GM21360 (cell line): ENCODE measurements around the gene SPNS2.

ENCODE experiments used
- ATAC-seq: cut with Tn5 transposase; IDR thresholded peaks from one replicate; pipeline ENCODE4 v1.9.1; 2021; ENCODE audit warnings: mild to moderate bottlenecking, moderate library complexity; ENCODE audit not compliant: unreplicated experiment

SPNS2 gene

DNA sequence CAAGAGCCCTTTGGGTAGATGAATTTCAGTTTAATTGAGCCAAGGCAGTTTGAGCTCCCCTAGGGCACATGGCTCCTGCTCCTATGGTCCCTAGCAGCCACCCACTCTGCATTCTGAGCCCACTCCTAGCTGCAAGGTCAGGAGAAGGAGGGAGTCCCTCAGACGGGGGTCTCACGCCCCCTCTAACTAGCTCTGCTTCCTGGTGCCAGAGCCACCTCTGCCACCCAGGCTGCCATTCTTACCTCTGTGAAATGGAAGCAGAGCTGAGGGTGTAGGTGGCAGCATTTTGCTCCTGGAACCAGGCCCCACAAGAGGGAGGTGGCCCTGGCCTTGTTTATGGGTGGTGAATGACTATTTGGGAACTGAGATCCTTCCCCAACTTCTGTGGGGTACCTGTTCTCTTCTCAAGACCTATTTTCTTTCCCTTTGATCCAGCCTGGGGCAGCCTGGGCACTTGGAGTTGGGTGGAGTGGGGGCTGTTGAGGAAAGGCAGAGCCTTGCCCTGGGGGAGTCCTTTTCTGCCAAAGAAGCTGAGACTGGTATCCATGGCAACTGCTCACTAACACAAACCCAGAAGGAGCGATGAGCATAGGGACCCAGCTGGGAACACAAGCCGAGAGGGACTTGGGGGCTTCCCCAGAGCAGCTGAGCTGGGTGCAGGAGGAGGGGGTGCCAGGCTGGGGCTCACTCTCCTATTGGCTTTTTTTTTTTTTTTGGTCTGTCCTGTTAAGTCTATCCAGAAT is 4.8 kb downstream of the SPNS2 start:
- no peak for ATAC-seq

DNA sequence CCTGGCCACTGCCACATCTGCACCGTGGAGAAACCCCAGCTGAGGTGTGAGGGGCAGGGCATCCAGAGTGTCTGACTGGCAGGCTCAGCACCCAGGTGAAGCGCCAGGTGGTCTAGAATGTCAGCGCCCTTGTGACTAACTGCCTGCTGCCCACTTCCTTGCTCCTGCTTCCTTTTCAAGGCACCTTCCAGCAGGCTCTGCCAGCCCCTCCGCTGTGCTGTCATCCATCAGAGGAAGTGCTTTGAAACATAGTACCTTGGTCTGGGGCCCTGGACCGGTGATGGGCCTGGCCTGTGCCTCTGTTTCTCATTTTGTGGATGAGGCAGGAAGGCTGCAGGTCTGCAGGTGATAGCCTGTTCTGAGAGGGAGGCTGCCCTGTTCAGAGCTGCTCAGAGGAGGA is 5.5 kb downstream of the SPNS2 start:
- no peak for ATAC-seq

DNA sequence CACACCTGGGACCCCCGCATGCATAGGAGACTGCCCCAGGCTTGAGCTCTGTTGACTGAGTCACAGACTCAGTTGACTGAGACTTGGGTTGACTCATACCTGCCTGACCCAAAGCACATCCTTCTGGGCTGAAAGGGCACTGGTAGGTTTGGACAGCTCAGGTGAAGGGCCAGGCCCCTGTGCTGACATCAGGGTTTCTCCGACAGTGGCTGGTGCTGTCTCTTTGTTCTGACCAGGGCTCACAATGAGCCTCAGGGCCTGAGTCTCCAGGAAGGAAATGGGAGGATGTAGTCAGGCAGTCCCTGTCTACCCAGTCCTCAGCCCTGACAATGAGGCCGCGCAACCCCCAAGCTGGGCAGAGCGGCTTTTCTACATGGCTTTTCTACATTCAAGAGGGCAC is 6.5 kb downstream of the SPNS2 start:
- no peak for ATAC-seq

DNA sequence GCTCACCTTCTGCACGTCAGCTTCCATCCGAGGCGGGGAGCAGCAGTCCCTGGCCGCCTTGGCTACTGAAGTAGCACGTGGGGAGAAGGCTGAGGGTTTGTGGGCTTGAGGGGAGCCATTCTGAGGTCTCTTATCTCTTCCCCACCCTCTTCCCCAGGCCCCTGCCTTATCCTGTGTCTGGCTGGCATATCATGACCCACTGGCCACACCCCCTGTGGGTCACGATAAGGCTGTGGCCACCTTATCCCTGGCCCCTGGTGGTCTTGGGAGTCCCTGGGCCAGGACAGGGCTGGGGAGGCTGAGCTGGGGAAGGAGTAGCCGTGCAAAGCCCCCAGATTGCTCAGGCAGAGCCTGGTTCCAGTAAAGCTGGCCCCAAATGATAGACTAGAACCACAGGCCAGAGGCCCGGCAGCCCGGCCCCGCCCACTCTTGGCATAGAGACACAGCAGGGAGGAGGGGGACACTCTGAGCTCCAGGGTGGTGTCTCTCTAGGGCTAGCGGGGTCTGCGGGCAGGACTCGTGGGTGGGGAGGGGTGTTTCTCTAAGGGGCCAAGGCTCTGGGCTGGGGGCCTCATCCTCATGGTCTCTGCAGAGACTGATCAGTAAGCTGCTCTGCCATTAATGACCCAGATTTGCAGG is 7.6 kb downstream of the SPNS2 start:
- ATAC-seq: no peak

DNA sequence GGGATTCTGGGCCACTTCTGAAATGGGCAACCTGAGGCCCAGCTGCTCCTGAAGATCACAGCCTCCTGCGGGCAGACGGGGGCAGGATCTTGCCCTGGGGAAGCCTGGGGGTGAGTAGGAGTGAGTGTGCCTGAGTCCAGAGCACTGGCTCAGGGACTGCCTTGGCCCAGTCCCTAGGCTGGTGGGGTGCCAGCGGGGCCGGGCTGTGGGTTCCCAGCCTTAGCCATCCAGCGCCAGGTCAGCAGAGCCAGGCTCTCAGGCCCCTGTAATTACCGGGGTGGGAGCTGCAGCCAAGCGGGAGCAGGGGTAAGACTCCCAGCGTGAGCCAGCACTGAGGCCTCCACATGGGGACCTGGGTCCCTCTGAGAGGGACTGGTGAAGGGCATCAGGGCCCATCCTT is 8.2 kb downstream of the SPNS2 start:
- ATAC-seq: no peak

DNA sequence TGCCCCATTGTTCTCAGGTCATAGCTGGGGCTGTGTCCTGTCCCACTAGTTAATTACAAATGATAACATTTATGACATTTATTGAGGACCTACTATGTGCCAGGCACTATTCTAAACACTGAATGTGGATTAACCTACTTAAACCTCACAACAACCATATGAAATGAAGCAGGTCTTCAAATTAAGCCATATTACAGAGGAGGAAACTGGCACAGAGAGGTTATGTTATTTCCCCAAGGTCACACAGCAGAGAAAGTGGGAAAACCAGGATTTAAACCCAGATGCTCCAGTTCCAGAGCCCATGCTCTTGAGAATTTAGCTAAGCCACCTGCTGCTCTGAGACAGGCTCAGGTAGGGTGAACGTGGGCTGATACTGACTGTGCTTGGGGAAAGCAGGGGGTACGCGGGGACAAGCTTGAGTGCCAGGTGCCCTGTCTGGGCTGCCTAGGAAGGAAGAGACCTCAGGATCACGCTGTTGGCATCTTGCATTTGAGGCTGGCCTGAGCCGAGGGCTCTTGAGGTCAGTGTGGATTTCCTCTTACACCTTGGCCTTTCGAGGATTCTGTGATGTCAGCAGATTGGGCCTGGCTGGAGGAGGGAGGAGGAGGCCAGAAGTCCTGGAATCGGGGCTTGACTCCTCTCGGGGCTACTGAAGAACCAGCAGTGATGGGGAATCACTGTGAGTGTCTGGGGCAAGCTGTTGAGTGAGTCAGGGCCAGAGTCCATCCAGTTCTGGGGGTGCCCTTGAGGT is 8.9 kb downstream of the SPNS2 start:
- ATAC-seq: no peak

DNA sequence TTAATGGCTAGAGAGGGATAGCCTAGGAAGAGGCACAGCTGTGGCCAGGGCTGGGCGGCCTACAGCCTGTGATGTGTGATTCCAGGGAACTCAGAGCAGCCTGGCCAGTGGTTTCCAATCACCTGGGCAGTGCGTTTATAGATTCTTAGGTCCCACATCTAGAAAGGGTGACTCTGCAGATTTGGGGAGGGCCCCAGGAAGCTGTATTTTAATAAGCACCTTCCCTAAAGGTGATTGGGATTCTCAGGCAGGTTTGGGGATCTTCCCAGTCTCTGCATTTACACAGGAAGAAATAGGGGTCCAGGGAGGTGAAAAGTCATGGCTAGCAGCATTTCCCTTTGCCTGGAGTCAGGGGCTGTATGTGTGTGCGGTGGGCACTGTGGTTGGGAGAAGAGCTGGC is 9.5 kb downstream of the SPNS2 start:
- ATAC-seq: no peak

DNA sequence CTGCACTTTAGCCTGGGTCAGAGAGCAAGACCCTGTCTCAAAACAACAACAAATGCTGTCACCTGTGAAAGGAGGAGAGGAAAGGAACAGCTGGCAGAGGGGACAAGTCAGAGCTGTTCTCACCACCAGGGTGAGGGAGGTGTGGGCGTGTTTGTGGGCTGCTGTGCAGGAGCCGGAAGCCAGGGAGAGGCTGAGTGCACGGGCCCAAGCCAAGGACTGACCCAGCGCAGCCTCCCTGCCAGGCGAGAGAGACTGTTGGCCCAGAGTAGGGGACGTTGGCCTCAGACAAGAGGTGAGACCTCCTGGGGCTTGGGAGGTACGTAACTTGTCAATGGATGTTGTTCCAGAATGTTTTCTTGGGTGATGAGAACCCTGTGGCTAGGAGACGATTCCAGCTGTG is 10.7 kb downstream of the SPNS2 start:
- no peak for ATAC-seq

DNA sequence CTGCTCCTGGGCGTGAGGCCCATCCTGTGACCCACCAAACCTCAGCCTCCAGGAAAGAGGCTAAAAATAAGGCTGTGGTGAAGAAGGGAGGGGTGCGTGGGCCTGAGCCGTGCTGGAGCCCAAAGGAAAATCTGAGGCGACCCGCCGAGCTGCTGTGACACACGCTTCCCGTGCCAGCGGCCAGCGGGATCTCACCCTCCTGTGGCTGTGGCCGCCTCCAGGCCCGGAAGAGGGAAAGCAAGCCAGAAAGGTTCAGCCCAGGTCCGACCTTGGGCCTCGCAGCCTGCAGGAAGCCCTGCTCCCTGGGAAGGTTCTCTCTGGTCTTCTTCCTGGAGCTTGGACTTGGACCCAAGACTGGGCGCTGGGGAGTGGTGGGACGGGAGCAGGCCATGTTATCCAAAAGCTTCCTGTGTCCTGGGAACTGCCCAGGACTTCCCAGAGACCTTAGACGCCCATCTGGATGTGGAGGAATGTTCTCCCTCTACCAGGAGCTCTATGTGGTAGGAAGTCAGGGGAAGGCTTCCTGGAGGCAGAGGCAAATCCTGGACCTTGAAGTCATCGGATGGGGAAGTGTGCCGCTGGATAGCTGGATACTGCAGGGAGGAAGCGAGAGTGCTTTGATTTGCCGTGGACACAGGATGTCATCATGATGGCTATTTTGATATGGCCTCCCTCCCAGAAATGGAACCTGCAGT is 11.4 kb downstream of the SPNS2 start:
- ATAC-seq: no peak

DNA sequence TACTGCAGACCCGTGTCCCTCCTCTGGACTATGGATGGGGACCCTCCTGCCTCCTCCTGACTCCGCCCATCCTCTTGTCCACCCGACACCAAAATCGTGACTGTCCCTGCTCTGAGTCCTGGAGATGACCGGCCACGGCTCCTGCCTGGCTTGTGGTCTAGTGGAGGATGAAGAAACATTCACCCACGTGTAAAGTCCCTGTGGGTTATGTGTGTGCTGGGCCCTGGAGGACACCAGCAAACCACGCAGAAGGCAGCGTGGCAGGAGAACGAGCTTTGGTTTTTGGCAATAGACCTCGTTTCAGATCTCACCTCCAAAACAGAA is 11.9 kb downstream of the SPNS2 start:
- ATAC-seq: no peak

DNA sequence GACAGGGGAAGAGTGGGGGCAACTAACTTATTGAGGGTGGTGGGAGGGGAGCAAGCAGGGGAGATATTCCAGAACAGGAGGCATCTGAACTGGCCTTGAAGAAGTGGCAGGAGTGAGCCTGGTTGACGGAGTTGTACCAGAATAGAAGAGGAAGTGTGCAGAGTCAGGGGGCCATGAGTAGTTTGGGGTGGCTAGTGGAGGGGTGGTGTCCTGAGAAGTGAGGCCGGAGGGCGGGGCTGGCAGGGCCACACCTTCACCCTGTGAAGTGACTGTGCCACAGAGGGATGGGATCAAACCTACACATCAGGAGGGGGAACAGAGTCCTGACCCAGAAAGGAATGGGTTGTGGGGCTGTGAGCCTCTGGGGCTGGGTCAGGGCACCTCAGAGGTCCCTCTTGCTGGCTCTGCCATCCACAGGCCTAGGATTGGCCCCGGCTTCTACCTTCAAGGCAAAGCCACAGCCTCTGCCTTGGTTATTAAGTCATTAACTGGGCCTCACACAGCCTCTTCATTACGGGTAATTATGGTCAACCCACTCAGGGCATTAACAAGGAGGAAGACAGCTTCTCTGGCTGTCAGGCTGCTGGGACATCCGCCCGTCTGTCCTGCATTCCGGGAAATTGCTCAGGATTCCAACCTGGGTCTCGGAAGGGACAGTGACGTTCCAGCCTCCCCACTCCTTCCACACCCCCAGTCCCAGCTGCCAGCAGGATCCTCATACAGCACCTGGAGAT is 12.7 kb downstream of the SPNS2 start:
- no peak for ATAC-seq

DNA sequence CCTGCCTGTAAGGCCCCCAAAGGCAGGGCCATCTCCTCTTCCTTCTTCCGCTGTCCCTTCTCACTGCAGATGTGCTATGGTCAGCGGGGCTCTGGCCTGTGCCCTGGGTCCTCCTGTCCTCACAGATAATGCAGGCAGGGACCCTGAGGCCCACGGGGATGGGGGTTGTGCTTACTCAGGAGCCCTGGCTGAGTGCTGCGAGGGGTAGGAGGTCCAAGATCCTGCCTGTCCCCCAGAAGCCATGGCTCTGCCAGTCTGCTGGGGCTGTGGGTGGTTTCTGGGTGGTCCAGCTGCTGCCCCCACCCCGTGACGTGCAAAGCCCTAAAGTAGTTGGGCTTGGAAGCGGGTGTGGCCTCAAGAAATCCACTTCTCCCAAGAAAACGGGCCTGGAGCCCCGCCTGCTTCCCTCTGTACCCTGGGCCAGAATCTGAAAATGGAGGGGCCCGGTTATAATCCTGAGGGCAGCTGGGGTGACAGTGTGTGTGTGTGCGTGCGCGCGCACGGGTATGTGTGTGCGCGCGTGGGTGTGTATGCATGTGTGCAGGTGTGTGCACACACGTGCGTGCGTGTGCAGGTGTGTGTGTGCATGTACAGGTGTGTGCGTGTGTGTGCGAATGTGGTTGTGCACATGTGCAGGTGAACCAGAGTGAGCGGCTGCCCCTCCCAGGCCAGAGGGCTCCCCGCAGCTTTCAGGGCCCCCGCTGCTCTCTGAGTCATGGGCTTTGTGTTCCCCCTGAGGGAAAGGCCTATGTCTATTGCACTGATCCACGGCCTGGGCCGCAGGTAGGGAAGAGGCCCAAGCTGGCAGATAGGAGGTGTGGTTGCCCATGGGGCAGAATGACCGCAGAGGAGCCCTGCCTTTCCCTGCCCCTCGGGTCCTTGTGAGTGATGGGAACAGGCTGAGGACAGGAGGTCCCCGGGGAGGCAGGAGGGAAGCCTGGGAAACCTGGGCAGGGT is 13.8 kb downstream of the SPNS2 start:
- ATAC-seq: no peak

DNA sequence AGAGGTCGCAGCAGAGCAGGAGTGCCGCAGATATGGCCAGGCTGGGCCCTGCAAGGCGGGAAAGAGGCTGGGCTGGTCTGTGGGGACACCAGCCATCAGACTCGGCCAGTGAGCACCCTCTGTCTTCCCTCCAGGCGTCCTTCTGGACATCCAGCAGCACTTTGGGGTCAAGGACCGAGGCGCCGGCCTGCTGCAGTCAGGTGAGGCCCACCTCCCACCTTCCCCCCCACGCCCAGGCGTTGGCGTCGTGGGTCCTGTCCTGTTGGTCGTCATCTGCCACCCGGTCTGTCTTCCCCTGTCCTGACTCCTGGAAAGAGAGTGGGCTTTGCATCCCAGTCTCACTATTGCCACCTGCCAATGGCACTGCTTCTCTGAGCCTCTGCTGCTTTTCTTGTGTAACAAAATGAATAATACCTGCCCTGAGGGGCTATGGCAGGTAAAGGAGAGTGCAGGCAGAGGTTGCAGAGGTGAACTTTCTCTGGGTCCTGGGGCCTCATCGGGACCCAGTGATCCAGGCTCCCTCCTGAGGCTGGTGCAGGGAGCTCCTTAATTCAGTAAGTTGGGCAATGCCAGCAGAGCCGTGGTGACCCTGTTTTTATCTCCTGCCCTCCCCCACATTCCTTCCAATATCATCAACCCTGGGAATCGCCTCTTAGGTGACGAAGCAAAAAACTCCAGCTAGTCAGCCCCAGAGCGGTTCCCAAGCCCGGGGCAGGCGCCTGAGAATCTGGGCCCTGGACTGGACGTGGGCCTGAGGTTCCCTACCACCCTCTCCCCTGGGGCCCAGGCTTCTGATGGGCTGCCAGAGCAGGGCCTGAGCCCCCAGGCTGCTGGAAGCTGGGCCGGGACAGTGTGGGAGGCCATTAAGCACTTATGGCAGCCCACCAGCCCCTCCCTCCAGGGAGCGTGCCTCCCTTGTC is 14.7 kb downstream of the SPNS2 start:
- ATAC-seq: no peak

DNA sequence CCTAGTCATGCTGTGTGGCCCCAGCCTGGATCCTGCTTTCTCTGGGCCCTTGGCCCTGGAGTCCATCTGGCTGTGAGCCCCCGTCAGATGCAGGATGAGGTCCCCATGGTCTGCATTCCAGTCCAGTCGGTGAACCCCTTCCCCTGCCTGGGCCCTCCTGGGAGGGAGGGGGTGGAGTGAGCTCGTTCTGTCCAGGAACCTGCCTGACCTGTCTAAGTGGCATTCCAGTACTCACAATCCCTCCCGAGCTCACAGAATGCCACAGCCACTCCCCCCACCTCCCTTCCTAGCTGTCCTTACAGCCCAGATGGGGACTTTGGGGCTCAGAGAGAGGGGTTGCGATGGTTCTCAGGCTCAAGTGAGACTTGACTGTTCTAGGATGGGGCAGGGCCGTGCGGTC is 15.5 kb downstream of the SPNS2 start:
- ATAC-seq: no peak

DNA sequence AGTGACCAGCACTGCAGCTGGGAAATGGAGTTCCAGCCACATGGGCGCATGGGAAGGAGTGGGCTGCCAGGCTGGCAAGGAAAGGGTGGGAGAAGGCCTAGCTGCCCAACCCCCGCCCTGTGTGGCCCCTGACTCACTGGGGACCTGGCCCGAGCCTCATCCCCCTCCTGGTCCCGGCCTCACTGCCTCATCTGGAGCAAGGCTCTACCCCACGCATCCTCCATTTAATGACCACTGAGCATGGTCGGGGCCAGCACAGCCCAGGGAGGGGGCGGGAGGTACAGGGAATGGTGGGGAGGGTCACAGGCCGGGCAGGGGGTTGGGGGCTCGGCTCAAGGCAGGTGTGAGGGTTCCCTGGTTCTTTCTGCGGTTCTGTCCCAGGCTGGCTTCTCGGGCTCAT is 16.1 kb downstream of the SPNS2 start:
- no peak for ATAC-seq

DNA sequence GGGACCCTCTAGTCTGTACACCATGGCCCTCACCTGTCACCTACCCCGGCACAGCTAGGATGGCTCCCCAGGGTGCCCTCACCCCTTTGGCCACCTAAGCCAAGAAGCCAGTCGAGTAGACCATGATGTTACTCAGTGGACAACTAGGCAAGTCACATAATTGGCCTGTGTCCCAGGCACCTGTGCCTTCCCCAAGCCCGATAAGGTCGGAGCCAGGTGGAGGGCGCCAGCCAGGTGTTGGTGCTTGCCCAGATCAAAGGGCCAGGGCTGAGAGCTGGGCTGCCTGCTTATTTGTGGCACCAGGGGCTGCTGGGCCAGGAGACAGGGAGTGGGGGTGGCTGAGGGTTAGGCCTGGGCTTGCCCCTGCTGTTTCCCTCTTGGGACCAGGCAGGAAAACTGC is 16.8 kb downstream of the SPNS2 start:
- no peak for ATAC-seq

DNA sequence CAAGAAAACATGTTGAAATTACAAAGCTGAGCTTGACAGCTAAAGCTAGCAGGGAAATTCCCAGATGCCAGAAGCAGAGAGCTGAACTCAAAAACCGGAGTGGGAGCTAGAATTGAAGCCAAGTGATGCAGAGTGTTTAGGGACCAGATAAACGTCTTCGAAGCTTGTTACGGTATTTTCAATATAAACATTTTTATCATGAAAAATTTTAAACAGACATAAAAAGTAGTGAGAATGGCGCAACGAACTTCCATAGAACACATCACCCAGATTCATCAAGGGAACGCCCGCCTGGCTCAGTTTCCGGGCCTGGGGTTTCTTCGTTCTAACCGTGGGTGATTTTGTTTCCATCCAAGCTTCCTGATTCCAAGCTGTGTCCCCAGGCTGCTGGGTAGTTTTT is 18.1 kb downstream of the SPNS2 start:
- no peak for ATAC-seq

DNA sequence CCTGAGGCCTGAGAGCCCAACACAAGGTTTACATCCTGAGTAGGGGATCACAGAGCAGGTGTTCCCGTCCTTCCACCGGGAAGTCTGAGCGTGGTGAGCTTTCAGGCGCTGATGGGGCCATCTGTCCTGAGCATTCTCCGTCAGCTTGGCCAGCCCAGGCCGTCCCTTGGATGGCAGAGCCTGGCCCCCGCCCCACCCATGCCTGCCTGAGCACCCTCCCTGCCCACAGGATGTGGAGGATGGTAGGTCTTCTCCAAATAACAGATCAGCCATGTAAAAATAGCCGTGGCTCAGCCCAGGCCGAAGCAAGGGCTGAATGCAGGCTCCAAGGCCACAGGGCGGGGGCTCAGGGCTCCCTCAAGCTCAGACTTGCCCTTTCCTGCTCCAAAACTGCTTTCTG is 20.2 kb downstream of the SPNS2 start:
- no peak for ATAC-seq

DNA sequence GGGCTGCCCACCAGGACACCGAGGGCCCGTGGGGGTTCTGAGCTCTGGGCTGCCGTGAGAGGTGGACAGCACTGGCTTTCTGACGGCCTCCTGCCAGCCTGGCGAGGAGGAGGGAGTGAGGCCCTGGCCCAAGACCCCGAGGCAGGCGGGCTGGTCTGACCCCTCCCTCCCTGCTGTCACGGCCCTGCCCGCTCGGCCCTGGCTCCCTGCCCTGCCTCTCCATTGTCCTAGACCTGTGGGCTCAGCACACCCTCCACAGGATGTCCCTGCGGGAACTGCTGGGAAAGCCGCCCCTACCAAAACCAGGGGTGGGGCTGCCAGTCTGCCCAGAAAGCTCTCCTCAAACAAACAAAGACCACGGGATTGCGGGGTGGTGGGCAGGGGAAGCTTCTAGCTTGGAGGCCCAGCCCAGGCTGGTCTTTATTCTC is 20.7 kb downstream of the SPNS2 start:
- no peak for ATAC-seq
